DMS53 (cell line): ENCODE data around the gene SLC40A1.
"Not testable (repeated sequence)": the region's sequence is repeated elsewhere in the genome, so short reads cannot be mapped to it uniquely, and the experiment has no call there.

Experiments
- DNase-seq: peaks from one replicate; lab custom pipeline; 2025; lab: John Stamatoyannopoulos, UW

SLC40A1 gene

GRCh38 chr2:189580658-189581353 lies at the start of gene SLC40A1:
TSS of gene SLC40A1 (minus strand) at chr2:189580786. CDS start at chr2:189580460, 326 bp downstream.
- peak; percentile 94 for DNase-seq

GRCh38 chr2:189629531-189630453 lies 49.2 kb upstream of the SLC40A1 start:
- DNase-seq: no peak

GRCh38 chr2:189628817-189629530 lies 48.4 kb upstream of the SLC40A1 start:
- no peak for DNase-seq

GRCh38 chr2:189627789-189628188 lies 47.2 kb upstream of the SLC40A1 start:
- no peak for DNase-seq

GRCh38 chr2:189625636-189626035 lies 45.0 kb upstream of the SLC40A1 start:
- DNase-seq: no peak

- DNase-seq: peak; percentile 90
These were observed 44.2 kb upstream of the SLC40A1 start for GRCh38 chr2:189624648-189625355.

- no peak for DNase-seq
These were observed 42.5 kb upstream of the SLC40A1 start for GRCh38 chr2:189623049-189623448.

- no peak for DNase-seq
These were observed 41.2 kb upstream of the SLC40A1 start for GRCh38 chr2:189621781-189622180.

GRCh38 chr2:189618197-189618596 lies 37.6 kb upstream of the SLC40A1 start:
- DNase-seq: no peak

- DNase-seq: peak; percentile 11
These were observed 34.0 kb upstream of the SLC40A1 start for GRCh38 chr2:189614585-189614984.

- DNase-seq: peak; percentile 53
These were observed 33.2 kb upstream of the SLC40A1 start for GRCh38 chr2:189613650-189614420.

GRCh38 chr2:189613077-189613636 lies 32.6 kb upstream of the SLC40A1 start:
- DNase-seq: peak; percentile 87

- no peak for DNase-seq
These were observed 30.1 kb upstream of the SLC40A1 start for GRCh38 chr2:189610700-189611099.

- no peak for DNase-seq
These were observed 29.3 kb upstream of the SLC40A1 start for GRCh38 chr2:189609853-189610252.

- no peak for DNase-seq
These were observed 28.8 kb upstream of the SLC40A1 start for GRCh38 chr2:189609423-189609816.

GRCh38 chr2:189608795-189609422 lies 28.3 kb upstream of the SLC40A1 start:
- no peak for DNase-seq

GRCh38 chr2:189608170-189608569 lies 27.6 kb upstream of the SLC40A1 start:
- no peak for DNase-seq

- DNase-seq: peak; percentile 18
These were observed 21.6 kb upstream of the SLC40A1 start for GRCh38 chr2:189602233-189602632.

GRCh38 chr2:189601652-189602051 lies 21.1 kb upstream of the SLC40A1 start:
- not testable (repeated sequence) for DNase-seq

- peak; percentile 52 for DNase-seq
These were observed 20.5 kb upstream of the SLC40A1 start for GRCh38 chr2:189601043-189601442.
